ENCODE measurements around the gene HDHD5. TPM values are rescaled to one million over a fixed set of nuclear protein-coding genes. Genes with fewer than 3 reads are reported as not detected.

HDHD5 gene
- total RNA-seq, 3 donors from 2014 or later (not counting 1 experiment from before 2014, with no cell fraction given) = 12.0 to 16.5 (median 13.5) TPM

DNA sequence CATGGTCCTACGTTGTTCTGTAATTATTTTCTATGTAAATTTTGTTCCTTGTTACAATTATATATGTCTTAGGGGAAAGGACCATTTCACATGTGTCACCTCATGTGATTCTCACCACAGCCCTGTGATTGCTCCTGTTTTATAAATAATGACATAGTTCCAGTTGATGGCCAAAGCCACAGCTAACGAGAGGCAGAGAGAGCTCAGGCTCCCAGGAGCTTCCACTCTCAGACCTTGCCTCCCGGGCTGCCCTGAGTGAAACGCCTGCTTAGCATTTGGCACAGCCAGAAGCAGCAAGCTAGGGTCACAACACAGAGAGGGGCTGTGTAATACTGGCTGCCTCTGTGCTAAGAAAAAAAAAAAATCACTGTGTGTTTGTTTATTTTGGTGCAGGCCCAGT, 43.8 kb downstream of the HDHD5 start:
- no peak overlapping the region for H3K27ac ChIP-seq (ENCODE audit: low read length)
- H3K27me3 ChIP-seq (ENCODE audit: control insufficient read depth, insufficient read depth, low read length) = no peaks in the 10 kb centered on the region
- Mint-ChIP-seq H3K9me3 (no peaks in the 10 kb centered on the region), H3K4me3 (no peak overlapping the region), H3K27me3 (ENCODE audit: low read depth in 2 of 2) (no peaks in the 10 kb centered on the region), H3K4me1 (peaks cover 41 to 65% of the 10 kb centered on the region in 2 donors), H3K36me3 (no peaks in the 10 kb centered on the region), H3K27ac (peak overlapping the region in 1 of 2 donors; percentile 57)
- ATAC-seq (no peak), DNase-seq (no peak)
- H3K4me1 ChIP-seq (ENCODE audit: control insufficient read depth, insufficient read depth, low read length) = peaks cover 53% of the 10 kb centered on the region
- peaks cover 3% of the 10 kb centered on the region for H3K36me3 ChIP-seq (ENCODE audit: control insufficient read depth, insufficient read depth, low read length)
- H3K9me3 ChIP-seq (ENCODE audit: control insufficient read depth, insufficient read depth, low read length) = no peaks in the 10 kb centered on the region
- TF ChIP-seq, protein P1, sequence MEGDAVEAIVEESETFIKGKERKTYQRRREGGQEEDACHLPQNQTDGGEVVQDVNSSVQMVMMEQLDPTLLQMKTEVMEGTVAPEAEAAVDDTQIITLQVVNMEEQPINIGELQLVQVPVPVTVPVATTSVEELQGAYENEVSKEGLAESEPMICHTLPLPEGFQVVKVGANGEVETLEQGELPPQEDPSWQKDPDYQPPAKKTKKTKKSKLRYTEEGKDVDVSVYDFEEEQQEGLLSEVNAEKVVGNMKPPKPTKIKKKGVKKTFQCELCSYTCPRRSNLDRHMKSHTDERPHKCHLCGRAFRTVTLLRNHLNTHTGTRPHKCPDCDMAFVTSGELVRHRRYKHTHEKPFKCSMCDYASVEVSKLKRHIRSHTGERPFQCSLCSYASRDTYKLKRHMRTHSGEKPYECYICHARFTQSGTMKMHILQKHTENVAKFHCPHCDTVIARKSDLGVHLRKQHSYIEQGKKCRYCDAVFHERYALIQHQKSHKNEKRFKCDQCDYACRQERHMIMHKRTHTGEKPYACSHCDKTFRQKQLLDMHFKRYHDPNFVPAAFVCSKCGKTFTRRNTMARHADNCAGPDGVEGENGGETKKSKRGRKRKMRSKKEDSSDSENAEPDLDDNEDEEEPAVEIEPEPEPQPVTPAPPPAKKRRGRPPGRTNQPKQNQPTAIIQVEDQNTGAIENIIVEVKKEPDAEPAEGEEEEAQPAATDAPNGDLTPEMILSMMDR (IDR thresholded peaks at IDR 0.05) = no peak
- WGBS (ENCODE audit: insufficient coverage) = 44% methylated on average over 3 of the region's 4 CpGs
- intact Hi-C loops (cut with micrococcal nuclease) = no loop called here
- H3K4me3 ChIP-seq (ENCODE audit: low read length) = no peak overlapping the region

DNA sequence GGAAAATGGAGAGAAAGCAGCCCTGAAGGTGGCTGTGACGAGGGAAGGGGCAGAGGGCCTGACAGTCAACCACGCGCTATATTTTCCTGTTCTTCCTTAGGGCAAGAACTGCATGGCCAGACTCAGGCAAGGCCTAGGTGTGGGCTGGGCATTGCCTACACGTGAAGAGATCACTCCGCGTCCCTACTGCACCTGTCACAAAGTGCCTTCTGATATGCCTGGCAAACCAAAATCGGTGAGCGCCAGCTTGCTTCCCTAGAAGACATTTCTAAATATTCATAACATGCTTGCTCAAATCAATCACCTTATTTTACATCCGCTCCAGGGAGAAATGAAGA, 44.2 kb downstream of the HDHD5 start:
- peaks cover 41 to 65% of the 10 kb centered on the region in 2 donors for H3K4me1 Mint-ChIP-seq
- Histone ChIP-seq H3K9me3 (ENCODE audit: control insufficient read depth, insufficient read depth, low read length) (no peaks in the 10 kb centered on the region), H3K36me3 (ENCODE audit: control insufficient read depth, insufficient read depth, low read length) (peaks cover 4% of the 10 kb centered on the region), H3K27ac (ENCODE audit: low read length) (no peak overlapping the region), H3K27me3 (ENCODE audit: control insufficient read depth, insufficient read depth, low read length) (no peaks in the 10 kb centered on the region), H3K4me3 (ENCODE audit: low read length) (no peak overlapping the region), H3K4me1 (ENCODE audit: control insufficient read depth, insufficient read depth, low read length) (peaks cover 51% of the 10 kb centered on the region)
- no peak overlapping the region for H3K27ac Mint-ChIP-seq
- DNase-seq (no peak), ATAC-seq (no peak)
- no peak overlapping the region for H3K4me3 Mint-ChIP-seq
- TF ChIP-seq, protein P1 (IDR thresholded peaks at IDR 0.05) = no peak
- no peaks in the 10 kb centered on the region for H3K36me3 Mint-ChIP-seq
- H3K27me3 Mint-ChIP-seq (ENCODE audit: low read depth in 2 of 2) = no peaks in the 10 kb centered on the region
- intact Hi-C loops (cut with micrococcal nuclease) = no loop called here
- no peaks in the 10 kb centered on the region for H3K9me3 Mint-ChIP-seq
- 88% methylated on average over 8 of the region's 9 CpGs for WGBS (ENCODE audit: insufficient coverage)

DNA sequence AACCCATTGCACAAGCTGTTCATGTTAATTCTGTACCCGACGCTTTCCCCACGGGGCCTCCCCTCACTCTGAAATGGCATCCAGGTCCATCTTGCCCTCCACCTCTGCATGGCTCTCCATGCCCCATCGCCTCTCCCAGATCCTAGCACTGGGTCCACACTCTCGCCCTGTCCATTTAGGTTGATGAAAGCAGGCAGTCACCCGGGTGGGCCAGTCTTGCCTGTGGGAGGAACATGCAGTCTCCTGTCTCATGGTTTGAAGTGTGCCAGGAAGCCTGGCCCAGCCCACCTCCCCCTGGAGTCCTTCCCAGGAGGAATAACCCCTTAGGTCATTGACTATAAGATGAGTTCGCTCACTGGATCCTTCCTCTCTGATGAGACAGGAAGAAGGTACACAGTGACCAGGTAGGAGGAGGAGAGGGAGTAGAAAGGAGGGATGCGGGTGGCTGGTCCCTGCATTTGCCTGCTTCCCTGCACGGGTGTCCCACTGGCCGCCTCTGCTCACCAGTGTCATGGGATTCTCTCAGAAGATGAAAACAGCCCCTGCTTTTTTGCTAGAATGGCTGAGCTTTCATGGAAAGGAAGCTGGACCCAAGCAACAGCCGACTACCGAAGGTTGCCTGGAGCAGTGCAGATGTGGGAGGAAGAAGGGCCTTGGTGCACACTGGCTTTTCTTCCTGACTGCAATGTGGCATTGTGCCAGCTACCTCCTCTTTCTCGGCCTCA, 44.7 kb downstream of the HDHD5 start:
- Histone ChIP-seq H3K4me3 (ENCODE audit: low read length) (no peak overlapping the region), H3K27me3 (ENCODE audit: control insufficient read depth, insufficient read depth, low read length) (no peaks in the 10 kb centered on the region), H3K4me1 (ENCODE audit: control insufficient read depth, insufficient read depth, low read length) (peaks cover 45% of the 10 kb centered on the region), H3K36me3 (ENCODE audit: control insufficient read depth, insufficient read depth, low read length) (peaks cover 9% of the 10 kb centered on the region), H3K9me3 (ENCODE audit: control insufficient read depth, insufficient read depth, low read length) (no peaks in the 10 kb centered on the region), H3K27ac (ENCODE audit: low read length) (no peak overlapping the region)
- TF ChIP-seq, protein P1 (IDR thresholded peaks at IDR 0.05) = no peak
- H3K4me1 Mint-ChIP-seq = peaks cover 41 to 65% of the 10 kb centered on the region in 2 donors
- H3K9me3 Mint-ChIP-seq = no peaks in the 10 kb centered on the region
- ATAC-seq (no peak), DNase-seq (no peak)
- intact Hi-C loops (cut with micrococcal nuclease) = no loop called here
- no peaks in the 10 kb centered on the region for H3K36me3 Mint-ChIP-seq
- H3K4me3 Mint-ChIP-seq = no peak overlapping the region
- H3K27ac Mint-ChIP-seq = no peak overlapping the region
- 72% methylated on average over 13 of the region's 13 CpGs for WGBS (ENCODE audit: insufficient coverage)
- H3K27me3 Mint-ChIP-seq (ENCODE audit: low read depth in 2 of 2) = no peaks in the 10 kb centered on the region

DNA sequence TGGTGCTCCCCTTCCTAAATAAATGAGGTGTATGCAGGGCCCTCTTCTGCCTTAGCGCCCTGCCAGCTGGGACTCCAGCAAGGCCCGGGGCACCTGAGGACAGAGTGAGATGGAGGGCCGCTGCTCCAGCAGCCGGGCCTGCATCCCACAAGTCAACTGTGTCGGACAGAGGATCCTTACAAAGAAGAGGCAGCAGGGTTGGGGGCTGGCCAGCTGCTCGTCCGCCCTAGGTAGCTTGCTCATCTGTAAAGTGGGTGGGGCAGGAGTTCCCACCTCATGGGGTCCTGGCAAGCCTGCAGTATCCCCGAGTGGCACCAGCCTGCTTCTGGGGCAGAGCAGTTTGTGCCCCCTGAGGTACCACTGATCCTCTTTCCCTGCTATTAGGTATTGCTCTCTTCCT, 45.5 kb downstream of the HDHD5 start:
- peaks cover 38 to 59% of the 10 kb centered on the region in 2 donors for H3K4me1 Mint-ChIP-seq
- no peaks in the 10 kb centered on the region for H3K36me3 Mint-ChIP-seq
- no peaks in the 10 kb centered on the region for H3K9me3 ChIP-seq (ENCODE audit: control insufficient read depth, insufficient read depth, low read length)
- peaks cover 38% of the 10 kb centered on the region for H3K4me1 ChIP-seq (ENCODE audit: control insufficient read depth, insufficient read depth, low read length)
- H3K4me3 Mint-ChIP-seq = no peak overlapping the region
- TF ChIP-seq, protein P1 (IDR thresholded peaks at IDR 0.05) = no peak
- H3K27me3 ChIP-seq (ENCODE audit: control insufficient read depth, insufficient read depth, low read length) = no peaks in the 10 kb centered on the region
- no peaks in the 10 kb centered on the region for H3K27me3 Mint-ChIP-seq (ENCODE audit: low read depth in 2 of 2)
- H3K4me3 ChIP-seq (ENCODE audit: low read length) = no peak overlapping the region
- no peak for DNase-seq
- no peak overlapping the region for H3K27ac Mint-ChIP-seq
- peaks cover 15% of the 10 kb centered on the region for H3K36me3 ChIP-seq (ENCODE audit: control insufficient read depth, insufficient read depth, low read length)
- 83% methylated on average over 8 of the region's 8 CpGs for WGBS (ENCODE audit: insufficient coverage)
- H3K9me3 Mint-ChIP-seq = no peaks in the 10 kb centered on the region
- ATAC-seq = no peak
- intact Hi-C loops (cut with micrococcal nuclease) = no loop called here
- H3K27ac ChIP-seq (ENCODE audit: low read length) = no peak overlapping the region

Data from natural killer cell (primary cell).